Mesendoderm (in vitro differentiated cells): ENCODE data around the gene ACP3.
A peak's percentile ranks its signal among the peaks of the same experiment; 100 is the strongest.

Experiments
- DNase-seq: peaks from one replicate; pipeline ENCODE4 v3.0.0; 2013
- H2AK5ac ChIP-seq: 2 replicates; pipeline ENCODE4 v1.6.1; 2013; ENCODE audit warnings: low read length, inconsistent platforms
- H2BK120ac ChIP-seq: 2 replicates; pipeline ENCODE4 v1.6.1; 2013; ENCODE audit warnings: low read depth, mild to moderate bottlenecking, low read length, moderate library complexity, mixed read lengths
- H2BK15ac ChIP-seq: replicated peaks from 2 replicates; pipeline ENCODE4 v1.6.1; 2013; ENCODE audit warnings: low read depth, mild to moderate bottlenecking, moderate library complexity
- H2BK5ac ChIP-seq: 2 replicates; pipeline ENCODE4 v1.6.1; 2013; ENCODE audit warnings: low read length, inconsistent platforms
- H3K18ac ChIP-seq: 2 replicates; pipeline ENCODE4 v1.6.1; 2013; ENCODE audit warnings: mild to moderate bottlenecking, low read length, mixed read lengths
- H3K23ac ChIP-seq: one replicate; pipeline ENCODE4 v1.6.1; 2013; ENCODE audit warnings: low read length
- H3K27ac ChIP-seq: 2 replicates; pipeline ENCODE4 v1.5.1; 2013; ENCODE audit warnings: low read depth, mild to moderate bottlenecking, inconsistent platforms, low read length, moderate library complexity
- H3K27me3 ChIP-seq: 2 replicates; pipeline ENCODE4 v1.6.1; 2013; ENCODE audit warnings: low read length, control low read depth, mild to moderate bottlenecking, inconsistent platforms; ENCODE audit not compliant: insufficient read depth, poor library complexity
- H3K36me3 ChIP-seq: 2 replicates; pipeline ENCODE4 v1.6.1; 2013; ENCODE audit warnings: low read length, inconsistent platforms; ENCODE audit not compliant: control insufficient read depth, insufficient read depth
- H3K4ac ChIP-seq: one replicate; pipeline ENCODE4 v1.6.1; 2013; ENCODE audit warnings: low read depth, mild to moderate bottlenecking, low read length, moderate library complexity
- H3K4me1 ChIP-seq: 2 replicates; pipeline ENCODE4 v1.6.1; 2013; ENCODE audit warnings: low read depth, low read length, inconsistent platforms; ENCODE audit not compliant: control insufficient read depth
- H3K4me2 ChIP-seq: 2 replicates; pipeline ENCODE4 v1.6.1; 2013; ENCODE audit warnings: low read length
- H3K4me3 ChIP-seq: 2 replicates; pipeline ENCODE4 v1.5.1; 2013; ENCODE audit warnings: mild to moderate bottlenecking, low read length
- H3K56ac ChIP-seq: one replicate; pipeline ENCODE4 v1.6.1; 2013; ENCODE audit warnings: low read length
- H3K79me1 ChIP-seq: 2 replicates; pipeline ENCODE4 v1.6.1; 2013; ENCODE audit warnings: low read length, inconsistent platforms
- H3K79me2 ChIP-seq: 2 replicates; pipeline ENCODE4 v1.6.1; 2013; ENCODE audit warnings: mild to moderate bottlenecking, low read length; ENCODE audit not compliant: control insufficient read depth, insufficient read depth
- H3K9ac ChIP-seq: 2 replicates; pipeline ENCODE4 v1.6.1; 2013; ENCODE audit warnings: low read length, inconsistent platforms
- H4K5ac ChIP-seq: one replicate; pipeline ENCODE4 v1.6.1; 2013; ENCODE audit warnings: low read length
- H4K8ac ChIP-seq: one replicate; pipeline ENCODE4 v1.6.1; 2013; ENCODE audit warnings: low read depth, mild to moderate bottlenecking, control low read depth, low read length, moderate library complexity
- WGBS: extraction: QIAGEN DNeasy Blood & Tissue Kit; methylation state at CpG from one replicate; pipeline ENCODE4 v1.1.7; 2013; ENCODE audit warnings: low lambda C conversion rate, missing lambda C conversion rate; ENCODE audit not compliant: insufficient coverage; ENCODE audit errors: extremely low coverage; 5-methylcytosine and 5-hydroxymethylcytosine counted together

Gene ACP3

DNA sequence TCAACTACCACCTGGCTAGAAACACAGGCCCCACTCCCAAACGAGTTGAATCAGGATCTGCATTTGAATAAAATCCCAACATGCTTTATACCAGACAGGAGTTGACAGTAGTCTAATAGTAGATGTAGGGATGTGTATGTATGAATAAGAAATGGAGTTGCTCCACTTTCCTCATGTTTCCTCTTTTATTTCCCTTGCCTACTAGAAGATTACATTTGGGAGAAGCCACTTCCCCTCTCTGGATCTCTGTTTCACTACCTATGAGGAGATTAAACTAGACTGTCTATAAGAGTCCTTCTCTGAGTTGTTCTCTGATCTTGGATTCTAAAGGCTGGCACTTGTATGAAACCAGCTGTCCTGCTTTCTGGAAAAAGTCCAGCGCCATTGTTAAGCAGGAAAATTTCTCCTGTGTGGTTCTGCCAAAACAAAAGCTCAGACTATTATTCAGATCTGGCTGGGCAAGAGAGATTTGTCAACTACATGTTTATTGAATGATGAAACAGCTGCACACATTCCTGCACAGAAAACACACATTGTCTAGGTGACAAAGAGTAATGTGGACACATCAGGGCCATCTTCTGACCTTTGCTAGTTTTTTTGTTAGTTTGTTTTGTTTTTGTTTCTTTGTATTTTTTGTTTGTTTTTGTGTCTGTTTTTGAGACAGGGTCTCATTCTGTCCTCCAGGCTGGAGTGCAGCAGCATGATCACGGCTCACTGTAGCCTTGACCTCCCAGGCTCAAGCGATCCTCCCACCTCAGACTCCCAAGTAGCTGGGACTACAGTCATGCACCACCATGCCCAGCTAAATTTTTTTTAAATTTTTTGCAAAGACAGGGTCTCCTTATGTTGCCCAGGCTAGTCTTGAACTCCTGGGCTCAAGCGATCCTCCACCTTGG is 29.9 kb downstream of the ACP3 start:
- no peak for DNase-seq
- H3K4me1 ChIP-seq, result no peaks in the 10 kb centered on the region
- H3K36me3 ChIP-seq, result no peaks in the 10 kb centered on the region
- H2BK120ac ChIP-seq, result no peak overlapping the region
- no peak overlapping the region for H3K27ac ChIP-seq
- no peak overlapping the region for H3K18ac ChIP-seq
- no peak overlapping the region for H2AK5ac ChIP-seq
- no peak overlapping the region for H2BK5ac ChIP-seq
- H3K9ac ChIP-seq, result no peak overlapping the region
- H4K5ac ChIP-seq, result no peak overlapping the region
- H3K79me1 ChIP-seq, result no peaks in the 10 kb centered on the region
- H2BK15ac ChIP-seq, result no peak overlapping the region
- H3K27me3 ChIP-seq, result no peaks in the 10 kb centered on the region
- no peak overlapping the region for H3K23ac ChIP-seq
- no CpG with 5 or more reads among the region's 5 CpGs for WGBS
- H3K4me3 ChIP-seq, result no peak overlapping the region
- no peak overlapping the region for H3K4ac ChIP-seq
- H4K8ac ChIP-seq, result no peak overlapping the region
- no peak overlapping the region for H3K4me2 ChIP-seq
- no peaks in the 10 kb centered on the region for H3K79me2 ChIP-seq
- H3K56ac ChIP-seq, result no peak overlapping the region

DNA sequence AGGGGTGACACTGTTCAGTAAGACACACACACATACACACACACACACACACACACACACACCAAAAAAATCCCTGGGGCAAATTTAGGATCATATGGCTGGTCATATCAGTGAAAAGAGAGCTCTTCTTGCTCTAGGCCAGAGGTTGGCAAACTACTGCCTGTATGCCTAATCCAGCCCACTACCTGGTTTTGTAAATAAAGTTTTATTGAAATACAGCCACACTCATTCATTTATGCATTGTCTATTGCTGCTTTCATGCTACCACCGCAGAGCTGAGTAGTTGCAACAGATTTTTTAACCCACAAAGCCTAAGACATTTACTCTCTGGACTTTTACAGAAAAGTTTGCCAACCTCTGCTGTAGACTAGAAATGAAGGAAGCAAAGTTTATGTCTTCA is 30.6 kb downstream of the ACP3 start:
- Histone ChIP-seq H3K27ac (no peak overlapping the region), H3K27me3 (no peaks in the 10 kb centered on the region), H3K56ac (no peak overlapping the region), H3K9ac (no peak overlapping the region), H2BK5ac (no peak overlapping the region), H3K79me1 (no peaks in the 10 kb centered on the region), H4K8ac (no peak overlapping the region), H3K4me1 (no peaks in the 10 kb centered on the region), H3K18ac (no peak overlapping the region), H3K79me2 (no peaks in the 10 kb centered on the region), H3K4me2 (no peak overlapping the region), H3K4ac (no peak overlapping the region), H3K36me3 (no peaks in the 10 kb centered on the region), H2AK5ac (no peak overlapping the region), H2BK15ac (no peak overlapping the region), H3K4me3 (no peak overlapping the region), H3K23ac (no peak overlapping the region), H4K5ac (no peak overlapping the region), H2BK120ac (no peak overlapping the region)
- DNase-seq, result no peak
- WGBS, result no CpG with 5 or more reads among the region's 1 CpG

DNA sequence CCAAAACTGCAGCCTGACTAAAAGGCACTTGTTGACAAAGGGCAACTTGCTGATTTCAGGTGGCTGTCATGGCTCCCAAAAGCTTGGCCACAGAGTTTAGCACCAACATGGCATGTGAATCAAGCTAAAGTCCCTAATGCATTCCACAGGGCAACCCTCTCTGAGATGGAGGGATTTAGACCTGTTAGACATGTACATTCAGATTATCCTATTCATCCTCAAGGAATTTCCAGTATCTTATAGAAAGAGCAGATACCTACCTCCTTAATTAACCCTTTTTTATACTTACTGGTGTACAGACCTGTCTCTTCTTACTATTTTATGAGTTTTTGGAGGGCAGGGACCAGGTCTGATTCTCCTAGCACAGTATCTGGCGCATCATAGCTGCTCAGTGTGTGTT is 31.3 kb downstream of the ACP3 start:
- Histone ChIP-seq H2BK5ac (no peak overlapping the region), H3K18ac (no peak overlapping the region), H4K5ac (no peak overlapping the region), H3K27me3 (no peaks in the 10 kb centered on the region), H4K8ac (no peak overlapping the region), H3K56ac (no peak overlapping the region), H2BK120ac (no peak overlapping the region), H3K23ac (no peak overlapping the region), H3K27ac (no peak overlapping the region), H3K4me3 (no peak overlapping the region), H2AK5ac (no peak overlapping the region), H3K4me1 (no peaks in the 10 kb centered on the region), H3K79me2 (no peaks in the 10 kb centered on the region), H3K4ac (no peak overlapping the region), H3K4me2 (no peak overlapping the region), H3K9ac (no peak overlapping the region), H3K36me3 (no peaks in the 10 kb centered on the region), H3K79me1 (no peaks in the 10 kb centered on the region), H2BK15ac (no peak overlapping the region)
- WGBS, result no CpG with 5 or more reads among the region's 1 CpG
- no peak for DNase-seq

GRCh38 chr3:132350814-132351213 is 33.6 kb downstream of the ACP3 start:
- no peak overlapping the region for H4K5ac ChIP-seq
- no peak overlapping the region for H3K23ac ChIP-seq
- H2AK5ac ChIP-seq, result no peak overlapping the region
- DNase-seq, result no peak
- no peaks in the 10 kb centered on the region for H3K79me1 ChIP-seq
- no peak overlapping the region for H3K4me3 ChIP-seq
- no peak overlapping the region for H3K4me2 ChIP-seq
- no peaks in the 10 kb centered on the region for H3K4me1 ChIP-seq
- no peak overlapping the region for H2BK15ac ChIP-seq
- WGBS, result no CpG with 5 or more reads among the region's 1 CpG
- no peak overlapping the region for H3K9ac ChIP-seq
- H3K27ac ChIP-seq, result no peak overlapping the region
- no peaks in the 10 kb centered on the region for H3K36me3 ChIP-seq
- no peaks in the 10 kb centered on the region for H3K27me3 ChIP-seq
- H4K8ac ChIP-seq, result no peak overlapping the region
- no peak overlapping the region for H2BK120ac ChIP-seq
- no peak overlapping the region for H3K56ac ChIP-seq
- H3K4ac ChIP-seq, result no peak overlapping the region
- no peak overlapping the region for H2BK5ac ChIP-seq
- no peak overlapping the region for H3K18ac ChIP-seq
- H3K79me2 ChIP-seq, result no peaks in the 10 kb centered on the region

DNA sequence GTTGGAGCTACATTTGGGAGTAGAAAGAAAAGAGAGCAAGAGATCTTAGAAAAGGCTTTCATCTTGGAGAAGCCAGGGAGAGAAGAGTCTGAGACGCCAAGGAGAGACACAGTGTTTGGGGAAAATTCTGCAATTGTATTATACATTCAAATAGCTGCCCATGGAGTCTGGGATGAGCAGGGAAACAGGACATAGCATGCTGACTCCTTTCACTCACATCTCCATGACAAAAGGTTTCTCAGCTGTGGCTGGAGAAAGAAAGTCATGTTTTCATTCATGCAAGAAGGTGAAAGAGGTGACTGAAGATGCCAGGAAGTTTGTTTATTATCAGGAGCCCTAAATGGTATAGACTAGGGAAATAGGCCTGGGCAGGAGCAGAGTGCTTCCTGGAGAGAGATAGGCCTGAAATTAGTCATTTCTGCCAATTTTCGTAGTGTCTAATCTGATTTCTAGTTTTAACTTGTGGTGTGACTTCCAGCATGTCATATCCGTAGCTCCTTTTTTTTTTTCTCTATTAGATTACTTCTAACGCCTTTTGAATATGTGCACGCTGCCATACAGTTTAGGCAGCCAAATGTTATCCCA is 34.1 kb downstream of the ACP3 start:
- H2AK5ac ChIP-seq, result no peak overlapping the region
- no peaks in the 10 kb centered on the region for H3K36me3 ChIP-seq
- no peak overlapping the region for H3K9ac ChIP-seq
- no peak overlapping the region for H4K8ac ChIP-seq
- no peak overlapping the region for H3K4ac ChIP-seq
- no peak overlapping the region for H2BK120ac ChIP-seq
- no peaks in the 10 kb centered on the region for H3K79me2 ChIP-seq
- no peak overlapping the region for H2BK15ac ChIP-seq
- H3K4me3 ChIP-seq, result no peak overlapping the region
- H3K23ac ChIP-seq, result no peak overlapping the region
- no peak overlapping the region for H3K18ac ChIP-seq
- H3K27ac ChIP-seq, result no peak overlapping the region
- H3K4me1 ChIP-seq, result no peaks in the 10 kb centered on the region
- H3K27me3 ChIP-seq, result no peaks in the 10 kb centered on the region
- H2BK5ac ChIP-seq, result no peak overlapping the region
- H4K5ac ChIP-seq, result no peak overlapping the region
- DNase-seq, result peak; percentile 37
- H3K4me2 ChIP-seq, result no peak overlapping the region
- no peaks in the 10 kb centered on the region for H3K79me1 ChIP-seq
- no peak overlapping the region for H3K56ac ChIP-seq
- WGBS, result no CpG with 5 or more reads among the region's 5 CpGs
